HCT116 (cell line): Measurements from ENCODE around the gene TLL2. TPM values are rescaled to one million over a fixed set of nuclear protein-coding genes. Genes with fewer than 3 reads are reported as not detected.

ENCODE experiments used
- ATAC-seq: fragments of 200-7000 bp; cut with Tn5 transposase; 2 replicates; pipeline ENCODE4 v1.9.1; 2020; ENCODE audit warnings: mild to moderate bottlenecking, moderate library complexity
- BruUV-seq: library from RNA; stranded (reverse); fragments of 400-500 nt; replicated peaks from 2 replicates; lab custom pipeline; 2021; lab: Mats Ljungman, UMichigan
- CTCF ChIA-PET: fragments of 300-600 bp; sonication (Branson Sonifier 250); formaldehyde crosslinking; loops from one replicate; lab custom pipeline; 2021; ENCODE audit warnings: antibody characterized with exemption; lab: Charles Lee
- POLR2A ChIA-PET: fragments of 300-600, 350-600 bp; sonication (Branson Sonifier 250); formaldehyde crosslinking; loops from one replicate; lab custom pipeline; 2021; ENCODE audit warnings: antibody characterized with exemption; lab: Charles Lee
- RAD21 ChIA-PET, 2 experiments: fragments of 300-600 bp; sonication (Branson Sonifier 250); formaldehyde crosslinking; loops; one replicate each; lab custom pipeline; 2023; ENCODE audit warnings: low total read pairs in 2 of 2; ENCODE audit not compliant: uncharacterized antibody in 2 of 2, unreplicated experiment in 2 of 2, low non-redundant PET in 1 of 2; lab: Charles Lee
- DNase-seq: peaks from one replicate; pipeline ENCODE4 v3.0.0-alpha.2; 2010; ENCODE audit warnings: low read depth, low spot score
- H2AFZ ChIP-seq: fragments of 200-600 bp; shearing (Covaris generic), sonication (generic); 2 replicates; pipeline ENCODE4 v1.6.1; 2017; ENCODE audit warnings: low read depth, mixed run types, mixed read lengths, antibody characterized with exemption, low read length; ENCODE audit not compliant: poor library complexity, severe bottlenecking
- H3K27ac ChIP-seq: 2 replicates; pipeline ENCODE4 v1.5.1; 2012; ENCODE audit warnings: low read depth, low read length
- H3K27me3 ChIP-seq: fragments of 200-600 bp; sonication (generic); 2 replicates; pipeline ENCODE4 v1.6.1; 2016; ENCODE audit warnings: mixed run types, low read length, mixed read lengths; ENCODE audit not compliant: insufficient read depth
- H3K36me3 ChIP-seq, 2 experiments: fragments of 200-500 bp in 1 of 2; fragments of 200-600 bp in 1 of 2; sonication (Bioruptor generic) in 1 of 2; sonication (generic) in 1 of 2; 2 replicates each; pipeline versions ENCODE4 v1.5.1 to v1.6.1; 2014 to 2016; ENCODE audit warnings: low read length in 2 of 2, inconsistent platforms in 1 of 2, mixed read lengths in 1 of 2, mixed run types in 1 of 2; ENCODE audit not compliant: insufficient read depth in 2 of 2, control insufficient read depth in 1 of 2
- H3K4me1 ChIP-seq, 2 experiments: fragments of 200-600 bp in 1 of 2; sonication (generic) in 1 of 2; 2 replicates each; pipeline versions ENCODE4 v1.5.1 to v1.6.1; 2012 to 2017; ENCODE audit warnings: low read length in 2 of 2, inconsistent platforms in 1 of 2, mild to moderate bottlenecking in 1 of 2, mixed read lengths in 1 of 2, mixed run types in 1 of 2, moderate library complexity in 1 of 2; ENCODE audit not compliant: insufficient read depth in 2 of 2, control insufficient read depth in 1 of 2
- H3K4me2 ChIP-seq: fragments of 200-600 bp; sonication (generic); 2 replicates; pipeline ENCODE4 v1.6.1; 2017; ENCODE audit warnings: mixed run types, low read length, mixed read lengths
- H3K4me3 ChIP-seq, 2 experiments: fragments of 200-600 bp in 1 of 2; sonication (generic) in 1 of 2; replicated peaks in 1 of 2; 2 replicates each; pipeline ENCODE4 v1.5.1; 2011 to 2016; ENCODE audit warnings: low read length in 2 of 2, control low read depth in 1 of 2, low read depth in 1 of 2, mild to moderate bottlenecking in 1 of 2, mixed read lengths in 1 of 2, mixed run types in 1 of 2
- H3K79me2 ChIP-seq: fragments of 200-600 bp; sonication (generic); 2 replicates; pipeline ENCODE4 v1.6.1; 2017; ENCODE audit warnings: mild to moderate bottlenecking, mixed run types, low read length, moderate library complexity, mixed read lengths; ENCODE audit not compliant: insufficient read depth
- H3K9ac ChIP-seq: fragments of 200-600 bp; sonication (generic); 2 replicates; pipeline ENCODE4 v1.6.1; 2016; ENCODE audit warnings: low read length, mixed read lengths
- H3K9me2 ChIP-seq: fragments of 200-600 bp; sonication (generic), shearing (Covaris generic); 2 replicates; pipeline ENCODE4 v1.6.1; 2017; ENCODE audit warnings: mixed run types, mild to moderate bottlenecking, moderate library complexity; ENCODE audit not compliant: insufficient read depth
- H3K9me3 ChIP-seq, 2 experiments: fragments of 200-500 bp in 1 of 2; fragments of 200-600 bp in 1 of 2; sonication (Bioruptor generic) in 1 of 2; sonication (generic) in 1 of 2; 2 replicates each; pipeline ENCODE4 v1.6.1; 2014 to 2017; ENCODE audit warnings: low read length in 2 of 2, mixed read lengths in 2 of 2, inconsistent platforms in 1 of 2, low read depth in 1 of 2, mild to moderate bottlenecking in 1 of 2, mixed run types in 1 of 2, moderate library complexity in 1 of 2; ENCODE audit not compliant: control insufficient read depth in 1 of 2, insufficient read depth in 1 of 2
- H4K20me1 ChIP-seq: fragments of 200-600 bp; sonication (generic), shearing (Covaris generic); 2 replicates; pipeline ENCODE4 v1.6.1; 2017; ENCODE audit warnings: mixed run types, mild to moderate bottlenecking, moderate library complexity; ENCODE audit not compliant: insufficient read depth
- CBX3 ChIP-seq: IDR thresholded peaks from 2 replicates; pipeline ENCODE4 v1.6.1; 2012; ENCODE audit warnings: low read depth
- CEBPB ChIP-seq: IDR thresholded peaks from 2 replicates; pipeline ENCODE4 v1.6.1; 2012; ENCODE audit warnings: low read depth
- EGR1 ChIP-seq: IDR thresholded peaks from 2 replicates; pipeline ENCODE4 v1.6.1; 2012; ENCODE audit warnings: low read depth
- EZH2 ChIP-seq: fragments of 200-600 bp; sonication (generic); IDR thresholded peaks from 2 replicates; pipeline ENCODE4 v1.6.1; 2017; ENCODE audit warnings: antibody characterized with exemption, mixed run types
- EZH2phosphoT487 ChIP-seq: fragments of 200-600 bp; IDR thresholded peaks from 2 replicates; pipeline ENCODE4 v1.6.1; 2018; ENCODE audit warnings: antibody characterized with exemption, borderline replicate concordance
- FOSL1 ChIP-seq: IDR thresholded peaks from 2 replicates; pipeline ENCODE4 v1.6.1; 2012; ENCODE audit warnings: low read depth
- MAX ChIP-seq: IDR thresholded peaks from 2 replicates; pipeline ENCODE4 v1.6.1; 2012
- POLR2A ChIP-seq: IDR thresholded peaks from 2 replicates; pipeline ENCODE4 v1.7.0; 2011; ENCODE audit warnings: borderline replicate concordance; ENCODE audit not compliant: insufficient read depth, insufficient read length; ENCODE audit errors: extremely low read depth
- RAD21 ChIP-seq: IDR thresholded peaks from 2 replicates; pipeline ENCODE4 v1.6.1; 2012; ENCODE audit warnings: low read depth, mild to moderate bottlenecking
- SP1 ChIP-seq: IDR thresholded peaks from 2 replicates; pipeline ENCODE4 v1.6.1; 2012; ENCODE audit warnings: low read depth
- SRF ChIP-seq: IDR thresholded peaks from 2 replicates; pipeline ENCODE4 v1.6.1; 2012; ENCODE audit warnings: low read depth
- TCF7L2 ChIP-seq: IDR thresholded peaks from 2 replicates; pipeline ENCODE4 v1.7.0; 2011; ENCODE audit warnings: borderline replicate concordance, inconsistent platforms; ENCODE audit not compliant: insufficient read depth, insufficient read length; ENCODE audit errors: extremely low read depth
- YY1 ChIP-seq: IDR thresholded peaks from 2 replicates; pipeline ENCODE4 v1.6.1; 2011; ENCODE audit warnings: low read length, low read depth, moderate library complexity, mild to moderate bottlenecking; ENCODE audit not compliant: insufficient replicate concordance; ENCODE audit errors: extremely low read depth
- ZBTB33 ChIP-seq: IDR thresholded peaks from 2 replicates; pipeline ENCODE4 v1.6.1; 2011; ENCODE audit warnings: mild to moderate bottlenecking, low read length, moderate library complexity; ENCODE audit not compliant: insufficient replicate concordance; ENCODE audit errors: extremely low read depth
- ZFX ChIP-seq: fragments of 450-650 bp; IDR thresholded peaks from 2 replicates; pipeline ENCODE4 v1.6.1; 2017
- intact Hi-C: fragments of 100-400 bp; cut with micrococcal nuclease; formaldehyde crosslinking; loops from 2 replicates; pipeline ENCODE4 v1.10.0; 2022
- total RNA-seq: library from RNA; stranded (reverse); gene quantifications from one replicate; pipeline ENCODE4 v1.2.1, GENCODE V29; 2021; ENCODE audit not compliant: unreplicated experiment
- TF ChIP-seq, protein P1 (sequence below): IDR thresholded peaks from 2 replicates; pipeline ENCODE4 v1.6.1; 2012
- TF ChIP-seq, protein P2 (sequence below), 3 experiments: fragments of 200-600 bp in 1 of 3; sonication (generic) in 1 of 3; IDR thresholded peaks in 2 of 3; conservative IDR thresholded peaks in 1 of 3; 2 replicates each; pipeline ENCODE4 v1.5.1; 2012 to 2017; ENCODE audit warnings: low read depth in 2 of 3, low read length in 2 of 3, antibody characterized with exemption in 1 of 3, borderline replicate concordance in 1 of 3, control low read depth in 1 of 3, mild to moderate bottlenecking in 1 of 3, mixed read lengths in 1 of 3, mixed run types in 1 of 3, moderate library complexity in 1 of 3; ENCODE audit not compliant: insufficient read depth in 1 of 3

The TLL2 gene
- total RNA-seq, 1 experiment from 2014 or later = 1.3 TPM

GRCh38 chr10:96456296-96456840 lies 57.4 kb downstream of the TLL2 start:
- no peaks in the 10 kb centered on the region for H3K27me3 ChIP-seq
- no peaks in the 10 kb centered on the region for H3K79me2 ChIP-seq
- no peak overlapping the region for H3K27ac ChIP-seq
- no peak overlapping the region for H3K4me2 ChIP-seq
- RAD21 ChIA-PET = no interaction called here
- no peaks in the 10 kb centered on the region for H3K9me3 ChIP-seq
- intact Hi-C loops = no loop called here
- no peaks in the 10 kb centered on the region for H3K36me3 ChIP-seq
- no peak for ATAC-seq
- no peak for DNase-seq
- TF ChIP-seq EZH2 = no peak
- no peak for TF ChIP-seq ZFX
- TF ChIP-seq CBX3 = no peak
- no peak for TF ChIP-seq EZH2phosphoT487
- TF ChIP-seq ZBTB33 = no peak
- TF ChIP-seq POLR2A = no peak
- no peak for TF ChIP-seq EGR1
- no peak for TF ChIP-seq MAX
- TF ChIP-seq SRF = no peak
- TF ChIP-seq, protein P1, sequence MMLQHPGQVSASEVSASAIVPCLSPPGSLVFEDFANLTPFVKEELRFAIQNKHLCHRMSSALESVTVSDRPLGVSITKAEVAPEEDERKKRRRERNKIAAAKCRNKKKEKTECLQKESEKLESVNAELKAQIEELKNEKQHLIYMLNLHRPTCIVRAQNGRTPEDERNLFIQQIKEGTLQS = no peak
- no peak for TF ChIP-seq YY1
- TF ChIP-seq, protein P2, sequence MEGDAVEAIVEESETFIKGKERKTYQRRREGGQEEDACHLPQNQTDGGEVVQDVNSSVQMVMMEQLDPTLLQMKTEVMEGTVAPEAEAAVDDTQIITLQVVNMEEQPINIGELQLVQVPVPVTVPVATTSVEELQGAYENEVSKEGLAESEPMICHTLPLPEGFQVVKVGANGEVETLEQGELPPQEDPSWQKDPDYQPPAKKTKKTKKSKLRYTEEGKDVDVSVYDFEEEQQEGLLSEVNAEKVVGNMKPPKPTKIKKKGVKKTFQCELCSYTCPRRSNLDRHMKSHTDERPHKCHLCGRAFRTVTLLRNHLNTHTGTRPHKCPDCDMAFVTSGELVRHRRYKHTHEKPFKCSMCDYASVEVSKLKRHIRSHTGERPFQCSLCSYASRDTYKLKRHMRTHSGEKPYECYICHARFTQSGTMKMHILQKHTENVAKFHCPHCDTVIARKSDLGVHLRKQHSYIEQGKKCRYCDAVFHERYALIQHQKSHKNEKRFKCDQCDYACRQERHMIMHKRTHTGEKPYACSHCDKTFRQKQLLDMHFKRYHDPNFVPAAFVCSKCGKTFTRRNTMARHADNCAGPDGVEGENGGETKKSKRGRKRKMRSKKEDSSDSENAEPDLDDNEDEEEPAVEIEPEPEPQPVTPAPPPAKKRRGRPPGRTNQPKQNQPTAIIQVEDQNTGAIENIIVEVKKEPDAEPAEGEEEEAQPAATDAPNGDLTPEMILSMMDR (IDR thresholded peaks at IDR 0.05 in 2 of 3, conservative IDR thresholded peaks at IDR 0.05 in 1 of 3; ENCODE audit: borderline replicate concordance in 1 of 3, insufficient read depth in 1 of 3, low read depth in 2 of 3, low read length in 2 of 3) = no peak
- TF ChIP-seq TCF7L2 = no peak
- TF ChIP-seq FOSL1 = no peak
- TF ChIP-seq SP1 = no peak
- no peak for TF ChIP-seq CEBPB
- TF ChIP-seq RAD21 = no peak
- TF ChIP-seq, all 23 proteins: peak for 0
- BruUV-seq = no TSS peak
- no peaks in the 10 kb centered on the region; the same call in 1 of the 2 replicates for H3K9me2 ChIP-seq
- H2AFZ ChIP-seq = no peak overlapping the region
- no peaks in the 10 kb centered on the region for H4K20me1 ChIP-seq
- CTCF ChIA-PET = no interaction called here
- H3K4me1 ChIP-seq = no peaks in the 10 kb centered on the region
- POLR2A ChIA-PET = no interaction called here
- no peak overlapping the region for H3K9ac ChIP-seq
- H3K4me3 ChIP-seq = no peak overlapping the region
